Ectodermal cell (in vitro differentiated cells): ENCODE data around the gene RND2. TPM values are rescaled to one million over a fixed set of nuclear protein-coding genes. Genes with fewer than 3 reads are reported as not detected.
"Not testable (repeated sequence)": the region's sequence is repeated elsewhere in the genome, so short reads cannot be mapped to it uniquely, and the experiment has no call there.

Experiments used
- H3K27ac ChIP-seq: 2 replicates; pipeline ENCODE4 v1.7.0; 2013; ENCODE audit warnings: mild to moderate bottlenecking, low read depth, low read length; ENCODE audit not compliant: insufficient read depth, poor library complexity, severe bottlenecking
- H3K27me3 ChIP-seq: 2 replicates; pipeline ENCODE4 v1.7.0; 2013; ENCODE audit warnings: mild to moderate bottlenecking, low read length; ENCODE audit not compliant: insufficient read depth, control insufficient read depth, poor library complexity, severe bottlenecking
- H3K36me3 ChIP-seq: one replicate; pipeline ENCODE4 v1.7.0; 2013; ENCODE audit warnings: low read length; ENCODE audit not compliant: control insufficient read depth, insufficient read depth
- H3K4me1 ChIP-seq: one replicate; pipeline ENCODE4 v1.7.0; 2013; ENCODE audit warnings: low read length; ENCODE audit not compliant: control insufficient read depth, insufficient read depth
- H3K4me3 ChIP-seq: 2 replicates; pipeline ENCODE4 v1.7.0; 2013; ENCODE audit warnings: low read depth, low read length, control low read depth; ENCODE audit not compliant: insufficient read depth
- H3K9me3 ChIP-seq: 2 replicates; pipeline ENCODE4 v1.7.0; 2013; ENCODE audit warnings: mild to moderate bottlenecking, low read length, moderate library complexity; ENCODE audit not compliant: control insufficient read depth
- WGBS, 2 experiments: methylation state at CpG; one replicate each; pipeline ENCODE4 v1.1.7; 2013; ENCODE audit warnings: missing lambda C conversion rate in 2 of 2; 5-methylcytosine and 5-hydroxymethylcytosine counted together
- polyA plus RNA-seq, 4 experiments: library from polyadenylated mRNA; stranded (reverse); fragments of 50-300 nt; gene quantifications; one replicate each; pipeline ENCODE4 v1.2.3, GENCODE V29; 2013

Gene RND2, protein sequence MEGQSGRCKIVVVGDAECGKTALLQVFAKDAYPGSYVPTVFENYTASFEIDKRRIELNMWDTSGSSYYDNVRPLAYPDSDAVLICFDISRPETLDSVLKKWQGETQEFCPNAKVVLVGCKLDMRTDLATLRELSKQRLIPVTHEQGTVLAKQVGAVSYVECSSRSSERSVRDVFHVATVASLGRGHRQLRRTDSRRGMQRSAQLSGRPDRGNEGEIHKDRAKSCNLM
- polyA plus RNA-seq (2013, experiment 1 of 4), result 48.5 TPM
- 52.3 TPM for polyA plus RNA-seq (2013, experiment 2 of 4)
- 45.2 TPM for polyA plus RNA-seq (2013, experiment 3 of 4)
- polyA plus RNA-seq (2013, experiment 4 of 4), result 53.0 TPM

DNA sequence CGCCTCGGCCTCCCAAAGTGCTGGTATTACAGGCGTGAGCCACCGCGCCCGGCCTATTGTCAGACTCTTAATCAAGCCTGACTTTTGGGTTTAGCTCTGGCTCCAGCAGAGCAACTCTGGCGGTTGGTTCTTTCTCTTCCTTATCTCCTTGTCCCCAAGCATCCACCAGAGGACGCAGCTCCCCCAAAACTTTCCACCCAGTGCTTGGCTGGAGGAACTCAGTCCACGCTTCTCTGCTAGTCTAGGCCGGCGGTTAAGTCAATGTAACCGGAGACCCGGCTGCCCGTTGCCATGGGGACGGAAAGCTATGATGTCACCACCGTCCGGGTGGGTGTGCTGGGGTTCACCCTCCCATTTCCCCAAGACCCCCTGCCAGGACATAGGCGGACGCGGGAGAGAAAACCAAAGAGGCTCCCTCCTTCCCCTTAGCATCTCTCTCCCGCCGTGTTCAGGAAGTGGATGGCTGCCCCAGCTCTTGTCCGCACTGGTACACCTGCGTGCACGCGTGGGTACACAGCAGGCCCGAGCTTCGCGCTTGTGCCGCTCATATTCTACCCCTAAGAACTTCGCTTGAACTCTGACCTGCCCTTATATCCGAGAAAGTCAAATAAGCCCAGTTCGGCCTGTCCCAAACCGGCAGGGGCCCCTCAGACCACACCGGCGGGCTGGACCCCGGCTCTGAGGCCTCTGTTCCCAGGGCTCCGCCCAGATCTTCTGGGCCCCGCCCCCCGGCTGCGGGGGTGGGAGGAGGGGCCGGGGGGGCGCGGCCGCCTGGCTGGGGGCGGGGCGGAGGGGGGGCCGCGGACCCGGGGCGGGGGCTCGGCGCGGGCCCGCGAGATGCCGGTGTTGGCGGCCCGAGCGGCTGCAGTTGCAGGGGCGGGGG lies at the start of gene RND2:
RND2 (plus strand) TSS at position 825 of the 883 bp plus-strand sequence. CDS start 117 bp downstream, outside the sequence.
- Histone ChIP-seq H3K36me3 (peaks cover 7% of the 10 kb centered on the region), H3K9me3 (no peaks in the 10 kb centered on the region), H3K27ac (peak within 1 kb of the TSS; percentile 94), H3K4me1 (peaks cover 25% of the 10 kb centered on the region), H3K4me3 (peak within 1 kb of the TSS; percentile 53), H3K27me3 (no peaks in the 10 kb centered on the region)
- WGBS, 2 experiments, result 0 to 1% methylated on average over 51 to 61 of the region's 61 CpGs

DNA sequence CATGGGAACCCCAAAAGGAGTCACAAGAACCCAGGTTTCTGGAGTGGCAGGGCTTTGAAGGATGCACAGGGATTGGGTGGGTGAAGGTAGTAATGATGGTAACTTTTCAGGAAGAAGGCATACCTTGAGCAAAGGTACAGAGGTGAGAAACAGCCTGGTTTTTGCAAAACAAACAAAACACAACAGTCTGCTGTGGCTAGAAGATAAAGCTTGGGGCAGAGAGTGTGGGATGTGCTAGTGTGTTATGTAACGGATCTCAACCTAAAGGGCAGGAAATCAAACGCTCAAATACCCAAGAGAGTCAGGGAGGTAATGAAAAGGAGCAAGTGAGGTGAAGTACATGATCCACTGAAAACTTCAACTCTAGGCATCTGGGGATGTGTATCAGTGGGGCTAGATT lies 49.8 kb upstream of the RND2 start:
- H3K27ac ChIP-seq, result no peak overlapping the region
- no peaks in the 10 kb centered on the region for H3K36me3 ChIP-seq
- no peaks in the 10 kb centered on the region for H3K9me3 ChIP-seq
- no peaks in the 10 kb centered on the region for H3K27me3 ChIP-seq
- H3K4me1 ChIP-seq, result peaks cover 10% of the 10 kb centered on the region
- WGBS, 2 experiments, result 89 to 93% methylated on average over 2 of the region's 2 CpGs
- H3K4me3 ChIP-seq, result no peak overlapping the region

DNA sequence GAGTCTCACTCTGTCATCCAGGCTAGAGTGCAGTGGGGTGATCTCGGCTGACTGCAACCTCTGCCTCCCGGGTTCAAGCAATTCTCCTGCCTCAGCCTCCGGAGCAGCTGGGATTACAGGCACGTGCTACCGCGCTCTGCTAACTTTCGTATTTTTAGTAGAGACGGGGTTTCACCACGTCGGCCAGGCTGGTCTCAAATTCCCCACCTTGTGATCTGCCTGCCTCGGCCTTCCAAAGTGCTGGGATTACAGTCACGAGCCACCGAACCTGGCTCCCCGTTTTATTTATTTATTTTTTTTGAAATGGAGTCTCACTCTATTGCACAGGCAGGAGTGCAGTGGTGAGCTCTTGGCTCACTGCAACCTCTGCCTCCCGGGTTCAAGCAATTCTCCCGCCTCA lies 49.3 kb upstream of the RND2 start:
- 91 to 92% methylated on average over 16 of the region's 16 CpGs for WGBS, 2 experiments

DNA sequence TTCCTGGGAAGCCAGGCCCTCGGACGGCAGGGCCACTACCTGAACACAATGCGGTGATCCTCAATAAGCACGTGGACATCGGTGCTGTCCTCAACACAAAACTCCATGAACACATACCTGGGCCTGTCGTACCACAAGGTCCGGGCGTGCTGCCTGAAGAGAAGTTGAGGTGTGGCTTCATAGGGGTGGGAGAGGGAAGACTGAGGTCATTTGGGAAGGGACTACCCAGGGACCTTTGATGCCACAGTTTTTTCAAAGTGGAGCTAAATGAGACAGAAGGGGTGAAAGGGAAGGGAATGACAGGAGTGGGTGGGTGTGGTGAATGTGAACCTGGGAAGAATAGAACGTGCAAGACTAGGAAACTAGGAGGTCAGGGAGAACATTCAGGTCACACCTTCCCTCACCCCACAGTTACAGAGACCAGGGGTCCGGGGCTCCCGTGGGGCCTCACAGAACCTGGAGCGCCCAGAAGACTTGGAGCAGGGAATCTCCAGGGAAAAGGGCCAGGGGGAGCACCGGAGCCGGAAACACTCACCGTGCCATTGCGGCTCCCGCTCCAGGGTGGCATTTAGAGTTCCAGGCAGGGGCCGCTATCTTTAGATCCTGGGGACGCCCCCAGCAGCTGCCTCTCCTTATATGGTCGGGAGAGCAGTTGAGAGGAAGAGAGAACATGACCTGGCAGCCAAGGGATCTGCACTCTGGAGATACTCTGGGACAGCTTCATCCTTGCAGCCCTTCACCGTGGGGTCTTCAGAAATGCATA lies 45.3 kb upstream of the RND2 start, which contains the start of gene PTGES3L:
PTGES3L (minus strand) TSS at position 570 of the 763 bp plus-strand sequence; CDS start at position 543, 27 bp downstream.
- peaks cover 19% of the 10 kb centered on the region for H3K4me1 ChIP-seq
- no peaks in the 10 kb centered on the region for H3K27me3 ChIP-seq
- 41 to 42% methylated on average over 21 of the region's 21 CpGs for WGBS, 2 experiments
- peak within 1 kb of the TSS; percentile 65 for H3K27ac ChIP-seq
- H3K36me3 ChIP-seq, result no peaks in the 10 kb centered on the region
- peak within 1 kb of the TSS; percentile 92 for H3K4me3 ChIP-seq
- H3K9me3 ChIP-seq, result no peaks in the 10 kb centered on the region

More for the DNA sequence above, 49.3 kb upstream of the RND2 start:
- H3K27me3 ChIP-seq, H3K9me3 ChIP-seq, H3K4me3 ChIP-seq, H3K27ac ChIP-seq, H3K4me1 ChIP-seq, H3K36me3 ChIP-seq: not testable (repeated sequence)

DNA sequence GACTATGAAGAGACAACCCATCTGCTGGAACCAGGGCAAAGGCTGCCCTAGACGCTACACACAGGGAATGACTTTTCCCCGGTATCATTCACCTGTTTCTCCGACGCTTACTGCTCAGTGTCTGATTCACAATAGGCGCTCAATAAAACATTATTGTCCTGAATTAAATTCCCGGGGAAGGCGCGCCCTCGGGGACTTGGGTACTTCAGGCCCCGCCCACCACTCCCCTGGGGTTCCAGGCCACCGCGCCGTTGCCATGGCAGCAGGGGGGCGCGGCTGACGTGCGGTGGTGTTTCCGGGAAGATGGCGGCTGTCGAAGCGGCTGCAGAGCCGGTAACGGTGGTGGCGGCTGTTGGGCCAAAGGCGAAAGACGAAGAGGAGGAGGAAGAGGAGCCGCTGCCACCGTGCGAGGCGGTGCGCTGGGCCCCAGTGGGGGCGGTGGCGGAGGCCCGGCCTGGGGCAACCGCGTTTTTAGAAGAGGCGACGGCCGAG lies 44.7 kb upstream of the RND2 start, which contains the start of gene RUNDC1:
RUNDC1 (plus strand) TSS at position 292 of the 492 bp plus-strand sequence; CDS start at position 304, 12 bp downstream.
- peaks cover 19% of the 10 kb centered on the region for H3K4me1 ChIP-seq
- 0 to 1% methylated on average over 39 of the region's 39 CpGs for WGBS, 2 experiments
- H3K27ac ChIP-seq, result peak within 1 kb of the TSS; percentile 65
- H3K36me3 ChIP-seq, result no peaks in the 10 kb centered on the region
- H3K27me3 ChIP-seq, result no peaks in the 10 kb centered on the region
- H3K9me3 ChIP-seq, result no peaks in the 10 kb centered on the region
- H3K4me3 ChIP-seq, result peak within 1 kb of the TSS; percentile 92

DNA sequence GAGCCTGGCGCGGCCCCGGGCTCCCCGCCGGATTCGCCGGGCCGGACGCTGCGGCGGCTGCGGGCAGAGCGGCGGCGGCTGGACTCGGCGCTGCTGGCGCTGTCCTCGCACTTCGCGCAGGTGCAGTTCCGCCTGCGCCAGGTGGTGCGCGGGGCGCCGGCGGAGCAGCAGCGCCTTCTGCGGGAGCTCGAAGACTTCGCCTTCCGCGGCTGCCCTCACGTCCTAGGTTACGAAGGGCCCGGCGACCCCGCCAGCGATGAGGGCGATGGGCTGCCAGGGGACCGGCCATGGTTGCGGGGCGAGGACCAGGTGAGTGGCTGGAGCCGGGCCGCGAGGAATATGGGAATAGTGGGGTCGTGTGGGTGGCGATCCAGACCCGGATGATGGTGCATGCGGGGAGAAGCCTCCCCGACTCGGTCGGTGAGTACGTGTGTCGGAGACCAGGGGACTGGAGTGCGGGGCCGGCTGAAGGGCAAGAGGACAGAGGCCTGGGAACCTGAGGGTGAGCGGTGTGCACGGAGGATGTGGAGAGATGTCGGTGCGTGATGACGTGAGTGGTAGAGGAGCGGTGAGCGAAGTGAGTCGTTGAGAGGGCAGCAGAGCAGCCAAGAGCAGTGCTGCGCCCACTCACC lies 44.1 kb upstream of the RND2 start:
- WGBS, 2 experiments, result 1% methylated on average over 67 of the region's 67 CpGs
- Histone ChIP-seq H3K4me1 (peaks cover 19% of the 10 kb centered on the region), H3K36me3 (peaks cover 4% of the 10 kb centered on the region), H3K9me3 (no peaks in the 10 kb centered on the region), H3K4me3 (peak overlapping the region; percentile 92), H3K27me3 (no peaks in the 10 kb centered on the region), H3K27ac (peak overlapping the region; percentile 44)

DNA sequence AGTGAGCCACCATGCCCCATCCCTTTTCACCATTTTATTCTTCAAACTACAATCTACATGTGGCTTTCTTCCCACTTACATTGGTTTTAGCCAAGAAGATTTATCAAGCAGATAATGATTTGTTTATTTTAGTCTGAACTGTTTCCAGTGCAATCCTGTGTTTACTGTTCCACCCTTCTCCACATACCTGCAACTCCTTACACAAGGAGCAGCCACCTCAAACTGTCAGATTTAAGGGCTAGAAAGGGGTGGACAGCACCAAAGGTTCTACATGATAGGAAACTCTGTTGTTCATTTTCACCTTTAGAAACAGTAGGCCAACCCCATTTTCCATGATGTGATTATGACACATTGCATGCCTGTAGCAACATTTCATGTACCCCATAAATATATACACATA lies 42.8 kb upstream of the RND2 start:
- Histone ChIP-seq H3K36me3 (peaks cover 13% of the 10 kb centered on the region), H3K4me1 (peaks cover 19% of the 10 kb centered on the region), H3K4me3 (no peak overlapping the region), H3K27ac (no peak overlapping the region), H3K9me3 (no peaks in the 10 kb centered on the region), H3K27me3 (no peaks in the 10 kb centered on the region)

DNA sequence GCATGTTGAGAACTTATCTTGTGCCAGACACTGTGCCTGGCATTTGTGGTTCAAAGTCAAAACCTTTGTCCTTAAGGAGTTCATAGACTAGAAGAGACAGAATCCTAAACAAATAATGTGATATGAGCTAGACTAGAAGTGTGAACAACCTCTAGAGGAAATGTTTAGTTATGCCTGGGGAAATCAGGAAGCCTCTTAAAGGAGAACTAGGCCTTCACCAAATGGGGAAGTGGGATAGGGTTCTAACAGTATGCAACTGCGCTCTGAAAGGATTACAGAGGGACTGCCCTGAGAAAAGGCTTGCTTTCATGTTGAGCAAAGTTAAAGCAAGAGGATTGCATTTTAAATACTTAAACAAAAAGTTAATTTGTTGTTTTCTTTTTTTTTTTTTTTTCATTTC lies 39.8 kb upstream of the RND2 start:
- Histone ChIP-seq H3K9me3 (no peaks in the 10 kb centered on the region), H3K27me3 (no peaks in the 10 kb centered on the region), H3K4me1 (peaks cover 9% of the 10 kb centered on the region), H3K4me3 (no peak overlapping the region), H3K36me3 (peaks cover 35% of the 10 kb centered on the region), H3K27ac (no peak overlapping the region)
- no CpG with 5 or more reads among the region's 1 CpG for WGBS, 2 experiments

DNA sequence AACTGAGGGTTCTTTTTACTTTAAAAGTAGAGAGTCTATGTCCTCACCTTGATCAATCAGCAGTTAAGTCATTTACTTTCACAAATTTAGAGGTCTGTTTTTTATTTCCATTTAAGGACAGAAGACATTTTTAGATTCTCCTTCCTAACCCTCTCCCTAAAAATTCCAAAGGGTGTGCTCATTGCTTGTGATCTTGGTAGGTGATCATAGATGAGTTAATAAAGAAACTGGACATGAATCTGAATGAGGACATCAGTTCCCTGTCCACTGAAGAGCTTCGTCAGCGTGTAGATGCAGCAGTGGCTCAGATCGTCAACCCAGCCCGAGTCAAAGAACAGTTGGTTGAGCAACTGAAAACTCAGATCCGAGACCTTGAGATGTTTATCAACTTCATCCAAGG lies 35.9 kb upstream of the RND2 start:
- WGBS, 2 experiments, result 93 to 94% methylated on average over 5 of the region's 5 CpGs
- Histone ChIP-seq H3K4me1 (no peaks in the 10 kb centered on the region), H3K27me3 (no peaks in the 10 kb centered on the region), H3K36me3 (peaks cover 51% of the 10 kb centered on the region), H3K27ac (no peak overlapping the region), H3K4me3 (no peak overlapping the region), H3K9me3 (no peaks in the 10 kb centered on the region)
